NCI-H1417 (cell line): Measurements from ENCODE around the gene RAB3GAP2.
"Not testable (repeated sequence)": the region's sequence is repeated elsewhere in the genome, so short reads cannot be mapped to it uniquely, and the experiment has no call there.

Source experiments
- DNase-seq, 3 experiments: peaks; one replicate each; lab custom pipeline; 2025; lab: John Stamatoyannopoulos, UW

Gene RAB3GAP2

GRCh38 chr1:220272047-220272840, at the start of gene RAB3GAP2:
TSS of gene RAB3GAP2 (minus strand) at chr1:220272453. CDS start at chr1:220272337, 116 bp downstream.
- peak; percentile 89 to 99 (median 95) for DNase-seq

- no peak for DNase-seq
These were observed 49.5 kb upstream of the RAB3GAP2 start for GRCh38 chr1:220321758-220322157.

- DNase-seq: no peak
These were observed 48.5 kb upstream of the RAB3GAP2 start for GRCh38 chr1:220320709-220321108.

- no peak for DNase-seq
These were observed 46.4 kb upstream of the RAB3GAP2 start for GRCh38 chr1:220318673-220319072.

GRCh38 chr1:220317161-220317560, 44.9 kb upstream of the RAB3GAP2 start:
- no peak for DNase-seq

- no peak for DNase-seq
These were observed 44.1 kb upstream of the RAB3GAP2 start for GRCh38 chr1:220316305-220316704.

- DNase-seq: no peak
These were observed 43.0 kb upstream of the RAB3GAP2 start for GRCh38 chr1:220315070-220315839.

- peak in 1 of 3 experiments; percentile 9 for DNase-seq
These were observed 41.3 kb upstream of the RAB3GAP2 start for GRCh38 chr1:220313576-220313975.

- not testable (repeated sequence) for DNase-seq
These were observed 37.9 kb upstream of the RAB3GAP2 start for GRCh38 chr1:220310147-220310546.

GRCh38 chr1:220307607-220308006, 35.4 kb upstream of the RAB3GAP2 start:
- DNase-seq: no peak

- no peak for DNase-seq
These were observed 34.1 kb upstream of the RAB3GAP2 start for GRCh38 chr1:220306339-220306738.

GRCh38 chr1:220303871-220304270, 31.6 kb upstream of the RAB3GAP2 start:
- DNase-seq: no peak

GRCh38 chr1:220301630-220302029, 29.4 kb upstream of the RAB3GAP2 start:
- DNase-seq: peak in 1 of 3 experiments; percentile 7

- DNase-seq: no peak
These were observed 28.3 kb upstream of the RAB3GAP2 start for GRCh38 chr1:220300442-220301121.

GRCh38 chr1:220299337-220299736, 27.1 kb upstream of the RAB3GAP2 start:
- no peak for DNase-seq

GRCh38 chr1:220298470-220299205, 26.4 kb upstream of the RAB3GAP2 start:
- peak in 2 of 3 experiments; percentile 48 to 68 for DNase-seq

GRCh38 chr1:220296981-220297380, 24.7 kb upstream of the RAB3GAP2 start:
- DNase-seq: no peak

GRCh38 chr1:220294846-220295301, 22.6 kb upstream of the RAB3GAP2 start:
- no peak for DNase-seq

- DNase-seq: no peak
These were observed 19.3 kb upstream of the RAB3GAP2 start for GRCh38 chr1:220291580-220291979.

- DNase-seq: no peak
These were observed 18.0 kb upstream of the RAB3GAP2 start for GRCh38 chr1:220290140-220290761.

- no peak for DNase-seq
These were observed 14.9 kb upstream of the RAB3GAP2 start for GRCh38 chr1:220287129-220287528.
